CD4-positive, alpha-beta memory T cell (primary cell): ENCODE measurements around the gene PCDH15. TPM values are rescaled to one million over a fixed set of nuclear protein-coding genes. Genes with fewer than 3 reads are reported as not detected.

ENCODE experiments used
- CTCF ChIA-PET: fragments of 350-600 bp; sonication (Branson Sonifier 250); formaldehyde crosslinking; loops from one replicate; lab custom pipeline; 2021; ENCODE audit warnings: inconsistent platforms; ENCODE audit not compliant: partially characterized antibody; lab: Charles Lee
- POLR2A ChIA-PET: fragments of 350-600 bp; sonication (Branson Sonifier 250); formaldehyde crosslinking; loops from one replicate; lab custom pipeline; 2021; ENCODE audit not compliant: partially characterized antibody; lab: Charles Lee
- DNase-seq, 5 donors: peaks; one replicate each; pipeline versions ENCODE4 v3.0.0 to v3.0.0-alpha.2; 2020 to 2022; ENCODE audit warnings: mixed read lengths in 1 of 5
- H3K27ac ChIP-seq: one replicate; pipeline ENCODE4 v1.7.0; 2013; ENCODE audit warnings: low read depth, low read length
- H3K27me3 ChIP-seq: 2 replicates; pipeline ENCODE4 v1.7.0; 2013; ENCODE audit warnings: mild to moderate bottlenecking, low read length, moderate library complexity; ENCODE audit not compliant: insufficient read depth
- H3K36me3 ChIP-seq: 2 replicates; pipeline ENCODE4 v1.7.0; 2013; ENCODE audit warnings: mild to moderate bottlenecking, low read length, moderate library complexity; ENCODE audit not compliant: insufficient read depth
- H3K4me1 ChIP-seq: 2 replicates; pipeline ENCODE4 v1.7.0; 2013; ENCODE audit warnings: mild to moderate bottlenecking, low read length, moderate library complexity; ENCODE audit not compliant: insufficient read depth
- H3K4me3 ChIP-seq, 2 donors: one replicate each; pipeline ENCODE4 v1.7.0; 2013; ENCODE audit warnings: low read length in 2 of 2, mild to moderate bottlenecking in 1 of 2
- H3K9me3 ChIP-seq, 2 donors: one replicate each; pipeline ENCODE4 v1.7.0; 2013; ENCODE audit warnings: low read length in 2 of 2, control low read depth in 1 of 2; ENCODE audit not compliant: control insufficient read depth in 1 of 2
- H3K27ac Mint-ChIP-seq, 7 donors: one replicate each; pipeline ENCODE4 v1.8.0; 2020 to 2021; ENCODE audit warnings: mixed read lengths in 7 of 7, mild to moderate bottlenecking in 6 of 7, inconsistent platforms in 3 of 7, moderate library complexity in 3 of 7
- H3K27me3 Mint-ChIP-seq, 2 donors: one replicate each; pipeline ENCODE4 v1.8.0; 2020 to 2021; ENCODE audit warnings: mixed read lengths in 2 of 2
- H3K36me3 Mint-ChIP-seq, 2 donors: one replicate each; pipeline ENCODE4 v1.8.0; 2020 to 2021; ENCODE audit warnings: mixed read lengths in 2 of 2, inconsistent platforms in 1 of 2, mild to moderate bottlenecking in 1 of 2
- H3K4me1 Mint-ChIP-seq, 4 donors: one replicate each; pipeline ENCODE4 v1.8.0; 2020 to 2021; ENCODE audit warnings: mixed read lengths in 4 of 4, mild to moderate bottlenecking in 1 of 4
- H3K4me3 Mint-ChIP-seq, 8 donors: one replicate each; pipeline ENCODE4 v1.8.0; 2020 to 2021; ENCODE audit warnings: mixed read lengths in 8 of 8, mild to moderate bottlenecking in 7 of 8, moderate library complexity in 6 of 8, inconsistent platforms in 3 of 8
- H3K9me3 Mint-ChIP-seq, 8 donors: one replicate each; pipeline ENCODE4 v1.8.0; 2020 to 2021; ENCODE audit warnings: mixed read lengths in 8 of 8, mild to moderate bottlenecking in 5 of 8, inconsistent platforms in 3 of 8, moderate library complexity in 1 of 8
- intact Hi-C: fragments of 100-400 bp; cut with micrococcal nuclease; formaldehyde crosslinking; loops from one replicate; pipeline ENCODE4 v1.15.1; 2023
- polyA plus RNA-seq, 2 donors: library from polyadenylated mRNA; unstranded; fragments of 300-500 nt; fragmentation: Illumina TruSeq; gene quantifications; one replicate each; pipeline ENCODE4 v1.2.3, GENCODE V29; 2021
- total RNA-seq, 2 experiments: library from RNA; stranded (reverse); gene quantifications; one replicate each; pipeline ENCODE4 v1.2.3, GENCODE V29; 2021

Gene PCDH15
- total and polyA plus RNA-seq, 4 experiments from 2014 or later = not detected

DNA sequence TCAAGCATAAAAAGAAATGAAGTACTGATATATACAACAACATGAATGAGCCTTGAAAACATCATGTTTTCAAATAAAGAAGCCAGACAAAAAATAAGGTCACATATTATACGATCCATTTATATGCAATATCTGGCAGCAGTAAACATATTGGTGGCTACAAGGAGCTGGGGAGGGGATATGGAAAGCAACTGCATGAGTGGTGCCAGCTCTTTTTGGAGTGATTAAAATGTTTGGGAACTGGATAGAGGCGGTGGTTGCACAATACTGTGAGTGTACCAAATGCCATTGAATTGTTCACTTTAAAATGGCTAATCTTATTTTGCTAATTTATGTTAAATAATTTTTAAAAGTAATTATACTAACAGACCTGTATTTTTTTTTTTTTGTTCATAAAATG is 481.7 kb downstream of the PCDH15 start:
- Histone ChIP-seq H3K36me3 (no peaks in the 10 kb centered on the region), H3K27ac (no peak overlapping the region), H3K27me3 (no peaks in the 10 kb centered on the region), H3K9me3 (no peaks in the 10 kb centered on the region), H3K4me3 (no peak overlapping the region), H3K4me1 (no peaks in the 10 kb centered on the region)
- intact Hi-C loops = no loop called here
- peaks cover 1 to 21% (median 6%) of the 10 kb centered on the region in 8 donors for H3K9me3 Mint-ChIP-seq
- POLR2A ChIA-PET = no interaction called here
- DNase-seq = no peak
- H3K4me3 Mint-ChIP-seq = no peak overlapping the region
- H3K27ac Mint-ChIP-seq = no peak overlapping the region
- H3K27me3 Mint-ChIP-seq = no peaks in the 10 kb centered on the region
- CTCF ChIA-PET = no interaction called here
- H3K4me1 Mint-ChIP-seq = no peaks in the 10 kb centered on the region
- no peaks in the 10 kb centered on the region for H3K36me3 Mint-ChIP-seq

DNA sequence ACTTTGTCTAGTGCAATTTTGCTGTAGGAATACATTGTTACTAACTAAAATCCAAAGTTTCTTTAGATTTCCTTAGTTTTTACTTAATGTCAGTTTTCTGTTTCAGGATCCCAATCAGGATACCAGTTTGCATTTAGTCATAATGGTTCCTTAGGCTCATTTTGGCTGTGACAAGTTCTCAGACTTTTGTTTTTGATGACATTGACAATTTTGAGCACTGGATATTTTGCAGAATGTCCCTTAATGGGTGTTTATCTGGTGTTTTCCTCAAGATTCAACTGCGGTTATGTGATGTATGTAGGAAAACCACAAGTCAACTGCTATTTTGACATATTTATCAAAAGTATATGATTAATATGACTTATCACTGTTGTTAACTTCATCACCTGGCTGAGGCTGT is 482.6 kb downstream of the PCDH15 start:
- no peak for DNase-seq
- Mint-ChIP-seq H3K4me3 (no peak overlapping the region), H3K9me3 (peaks cover 1 to 21% (median 6%) of the 10 kb centered on the region in 8 donors), H3K27me3 (no peaks in the 10 kb centered on the region), H3K36me3 (no peaks in the 10 kb centered on the region), H3K27ac (no peak overlapping the region), H3K4me1 (no peaks in the 10 kb centered on the region)
- no peaks in the 10 kb centered on the region for H3K4me1 ChIP-seq
- no peak overlapping the region for H3K27ac ChIP-seq
- ChIA-PET CTCF (no interaction called here), POLR2A (no interaction called here)
- H3K27me3 ChIP-seq = no peaks in the 10 kb centered on the region
- H3K4me3 ChIP-seq = no peak overlapping the region
- intact Hi-C loops = no loop called here
- H3K9me3 ChIP-seq = no peaks in the 10 kb centered on the region
- no peaks in the 10 kb centered on the region for H3K36me3 ChIP-seq

DNA sequence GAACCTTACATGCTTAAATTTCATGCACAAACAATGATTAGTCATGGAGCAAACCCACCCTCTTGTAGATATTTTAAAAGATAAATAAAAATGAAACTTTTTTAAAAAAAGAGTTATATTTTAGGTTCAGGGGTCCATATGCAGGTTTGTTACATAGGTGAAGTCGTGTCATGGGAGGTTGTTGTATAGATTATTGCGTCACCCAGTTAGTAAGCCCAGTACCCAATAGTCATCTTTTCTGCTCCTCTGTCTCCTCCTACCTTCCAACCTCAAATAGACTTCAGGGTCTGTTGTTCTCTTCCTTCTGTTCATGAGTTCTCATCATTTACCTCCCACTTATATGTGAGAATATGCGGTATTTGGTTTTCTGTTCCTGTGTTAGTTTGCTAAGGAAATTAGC is 486.6 kb downstream of the PCDH15 start:
- Mint-ChIP-seq H3K4me1 (no peaks in the 10 kb centered on the region), H3K9me3 (peaks cover 0 to 30% (median 10%) of the 10 kb centered on the region in 8 donors), H3K27me3 (no peaks in the 10 kb centered on the region), H3K27ac (no peak overlapping the region), H3K4me3 (no peak overlapping the region), H3K36me3 (no peaks in the 10 kb centered on the region)
- no peak for DNase-seq
- Histone ChIP-seq H3K27ac (no peak overlapping the region), H3K9me3 (no peaks in the 10 kb centered on the region), H3K27me3 (no peaks in the 10 kb centered on the region), H3K4me3 (no peak overlapping the region), H3K36me3 (no peaks in the 10 kb centered on the region), H3K4me1 (no peaks in the 10 kb centered on the region)
- POLR2A ChIA-PET = no interaction called here
- intact Hi-C loops = no loop called here
- CTCF ChIA-PET = no interaction called here

DNA sequence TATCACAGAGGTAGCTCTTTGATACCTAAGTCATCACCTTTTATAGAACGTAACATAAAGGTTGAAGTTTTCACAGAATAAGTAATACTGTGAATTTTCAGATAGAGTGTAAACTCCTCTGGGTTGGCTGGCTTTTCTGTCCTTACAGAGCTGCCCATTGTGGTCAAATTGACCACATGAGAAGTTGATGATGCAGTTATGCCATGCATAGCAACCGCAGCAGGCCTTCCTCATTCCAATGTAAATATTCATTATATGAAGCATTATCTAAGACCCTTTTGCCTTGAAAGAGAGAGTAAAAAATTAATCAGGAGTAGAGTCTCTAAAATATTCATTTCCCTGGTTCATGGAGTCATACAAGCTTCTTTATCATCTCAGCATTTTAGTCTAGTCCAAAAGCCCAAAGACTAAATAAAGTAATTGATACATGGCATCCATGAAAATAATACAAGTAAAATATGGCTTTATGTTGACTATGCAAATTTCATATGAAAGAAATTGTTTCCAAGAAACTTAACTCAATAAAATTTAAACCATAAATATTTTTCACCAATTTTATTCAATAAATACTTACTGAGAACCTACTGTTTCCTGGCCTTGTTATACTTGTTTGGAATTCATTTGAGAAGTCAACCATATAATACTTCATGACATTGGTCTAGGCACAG is 516.4 kb downstream of the PCDH15 start:
- no peaks in the 10 kb centered on the region for H3K9me3 ChIP-seq
- Mint-ChIP-seq H3K36me3 (no peaks in the 10 kb centered on the region), H3K4me3 (no peak overlapping the region), H3K27me3 (no peaks in the 10 kb centered on the region), H3K27ac (no peak overlapping the region), H3K4me1 (no peaks in the 10 kb centered on the region), H3K9me3 (peaks cover 2 to 26% (median 7%) of the 10 kb centered on the region in 8 donors)
- no peaks in the 10 kb centered on the region for H3K4me1 ChIP-seq
- no peak for DNase-seq
- H3K4me3 ChIP-seq = no peak overlapping the region
- intact Hi-C loops = no loop called here
- no peak overlapping the region for H3K27ac ChIP-seq
- no peaks in the 10 kb centered on the region for H3K36me3 ChIP-seq
- CTCF ChIA-PET = no interaction called here
- POLR2A ChIA-PET = no interaction called here
- no peaks in the 10 kb centered on the region for H3K27me3 ChIP-seq

DNA sequence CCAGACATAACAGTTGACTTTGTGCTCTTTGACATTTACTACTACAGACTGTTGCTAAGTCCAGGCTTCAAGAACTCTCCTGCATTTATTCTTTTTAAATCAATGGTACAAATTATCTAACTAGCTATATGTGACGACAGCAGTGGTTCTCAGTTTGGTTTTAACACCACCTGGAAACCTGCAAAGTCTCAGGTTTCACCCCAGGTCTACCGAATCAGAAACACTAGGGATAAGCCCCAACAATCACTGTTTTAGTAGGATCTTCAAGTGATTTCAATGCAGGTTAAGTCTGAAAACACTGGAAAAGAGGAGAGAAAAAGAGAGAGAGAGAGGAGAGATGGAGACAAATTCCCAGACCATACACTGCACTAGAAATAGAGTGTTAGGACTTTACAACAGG is 519.0 kb downstream of the PCDH15 start:
- Mint-ChIP-seq H3K4me1 (no peaks in the 10 kb centered on the region), H3K27ac (no peak overlapping the region), H3K4me3 (no peak overlapping the region), H3K36me3 (no peaks in the 10 kb centered on the region), H3K27me3 (no peaks in the 10 kb centered on the region), H3K9me3 (peaks cover 2 to 17% (median 5%) of the 10 kb centered on the region in 8 donors)
- H3K4me1 ChIP-seq = no peaks in the 10 kb centered on the region
- H3K27me3 ChIP-seq = no peaks in the 10 kb centered on the region
- no peak overlapping the region for H3K27ac ChIP-seq
- CTCF ChIA-PET = no interaction called here
- no peaks in the 10 kb centered on the region for H3K36me3 ChIP-seq
- intact Hi-C loops = no loop called here
- H3K9me3 ChIP-seq = no peaks in the 10 kb centered on the region
- POLR2A ChIA-PET = no interaction called here
- no peak for DNase-seq
- no peak overlapping the region for H3K4me3 ChIP-seq

DNA sequence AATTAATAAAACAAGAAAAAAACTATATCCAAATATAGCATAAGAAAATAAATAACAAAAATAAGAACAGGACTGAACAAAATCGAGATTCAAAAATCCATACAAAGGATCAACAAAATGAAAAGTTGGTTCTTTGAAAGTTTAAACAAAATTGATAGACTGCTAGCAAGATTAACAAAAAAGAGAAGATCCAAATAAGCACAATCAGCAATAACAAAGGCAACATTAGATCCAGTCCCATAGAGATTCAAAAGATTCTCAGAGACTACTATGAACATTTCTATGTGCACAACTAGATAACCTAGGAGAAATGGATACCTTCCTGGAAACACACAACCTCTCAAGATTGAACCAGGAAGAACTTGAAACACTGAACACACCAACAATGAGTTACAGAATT is 534.6 kb downstream of the PCDH15 start:
- Histone ChIP-seq H3K4me3 (no peak overlapping the region), H3K9me3 (no peaks in the 10 kb centered on the region), H3K4me1 (no peaks in the 10 kb centered on the region), H3K36me3 (no peaks in the 10 kb centered on the region), H3K27ac (no peak overlapping the region), H3K27me3 (no peaks in the 10 kb centered on the region)
- intact Hi-C loops = no loop called here
- DNase-seq = no peak
- no peaks in the 10 kb centered on the region for H3K36me3 Mint-ChIP-seq
- no peak overlapping the region for H3K4me3 Mint-ChIP-seq
- H3K9me3 Mint-ChIP-seq = peaks cover 0 to 20% (median 12%) of the 10 kb centered on the region in 8 donors
- CTCF ChIA-PET = no interaction called here
- no peaks in the 10 kb centered on the region for H3K4me1 Mint-ChIP-seq
- no peak overlapping the region for H3K27ac Mint-ChIP-seq
- no peaks in the 10 kb centered on the region for H3K27me3 Mint-ChIP-seq
- POLR2A ChIA-PET = no interaction called here

DNA sequence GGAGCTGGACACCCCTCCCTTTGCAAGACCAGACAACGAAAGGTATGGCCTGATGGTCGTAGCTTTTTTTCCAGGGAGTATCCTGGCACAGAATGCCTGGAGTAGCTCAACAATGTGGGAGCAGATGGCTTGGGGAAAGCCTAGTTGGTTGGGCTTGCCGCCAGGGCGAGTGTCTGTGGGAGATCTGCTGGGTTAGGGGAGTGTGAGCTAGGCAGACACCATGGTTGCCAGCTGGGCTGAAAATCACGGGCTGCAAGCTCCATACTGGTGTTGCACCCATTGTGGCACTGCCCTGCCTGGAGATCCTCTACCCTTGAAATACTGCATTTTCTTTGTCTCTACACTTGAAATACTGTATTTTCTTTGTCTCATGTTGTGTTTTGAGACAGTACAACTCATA is 538.3 kb downstream of the PCDH15 start:
- H3K9me3 ChIP-seq = no peaks in the 10 kb centered on the region
- DNase-seq = no peak
- CTCF ChIA-PET = no interaction called here
- H3K36me3 ChIP-seq = no peaks in the 10 kb centered on the region
- Mint-ChIP-seq H3K27me3 (no peaks in the 10 kb centered on the region), H3K4me3 (no peak overlapping the region), H3K27ac (no peak overlapping the region), H3K9me3 (peaks cover 0 to 20% (median 12%) of the 10 kb centered on the region in 8 donors), H3K4me1 (no peaks in the 10 kb centered on the region), H3K36me3 (no peaks in the 10 kb centered on the region)
- POLR2A ChIA-PET = no interaction called here
- no peak overlapping the region for H3K27ac ChIP-seq
- no peak overlapping the region for H3K4me3 ChIP-seq
- no peaks in the 10 kb centered on the region for H3K27me3 ChIP-seq
- intact Hi-C loops = no loop called here
- H3K4me1 ChIP-seq = no peaks in the 10 kb centered on the region
